ENCODE data around the gene TMTC1.
"Not testable (repeated sequence)": the region's sequence is repeated elsewhere in the genome, so short reads cannot be mapped to it uniquely, and the experiment has no call there.

Gene TMTC1

DNA sequence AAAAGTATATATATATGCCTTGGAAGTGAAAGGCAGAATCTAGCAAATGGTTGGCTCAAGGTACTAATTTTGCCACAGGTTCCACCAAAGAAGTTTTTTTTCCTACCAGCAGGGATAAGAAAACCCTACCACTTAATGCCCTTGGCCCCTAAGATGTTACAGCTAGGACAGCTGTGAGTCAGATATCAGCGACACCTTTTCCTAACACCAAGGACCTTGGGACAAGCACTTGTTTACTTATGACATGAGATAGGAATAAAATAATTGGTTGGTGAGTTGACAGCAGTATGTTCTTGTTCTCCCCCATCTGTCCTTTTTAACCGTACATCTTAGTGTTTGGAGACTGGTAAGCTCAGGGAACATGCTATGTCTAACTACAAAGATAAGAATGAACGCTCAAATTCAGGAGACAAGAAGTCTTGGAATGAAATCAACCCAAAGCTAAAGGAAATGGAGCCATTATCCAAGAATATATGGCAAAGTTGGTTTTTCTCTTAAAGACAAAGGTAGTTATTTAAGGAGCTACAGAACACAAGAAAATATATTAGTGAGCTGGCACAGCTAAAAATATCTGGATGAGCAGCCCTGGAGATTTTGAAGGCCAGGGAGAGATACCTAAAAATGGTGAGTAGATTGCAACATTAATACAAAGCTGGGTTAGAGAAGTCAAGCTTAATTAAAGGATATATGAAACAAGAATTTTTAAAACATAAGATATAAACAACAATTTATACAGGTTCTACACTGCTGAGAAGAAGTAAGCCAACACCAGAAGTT is 126.8 kb downstream of the TMTC1 start:
- no peak for DNase-seq

DNA sequence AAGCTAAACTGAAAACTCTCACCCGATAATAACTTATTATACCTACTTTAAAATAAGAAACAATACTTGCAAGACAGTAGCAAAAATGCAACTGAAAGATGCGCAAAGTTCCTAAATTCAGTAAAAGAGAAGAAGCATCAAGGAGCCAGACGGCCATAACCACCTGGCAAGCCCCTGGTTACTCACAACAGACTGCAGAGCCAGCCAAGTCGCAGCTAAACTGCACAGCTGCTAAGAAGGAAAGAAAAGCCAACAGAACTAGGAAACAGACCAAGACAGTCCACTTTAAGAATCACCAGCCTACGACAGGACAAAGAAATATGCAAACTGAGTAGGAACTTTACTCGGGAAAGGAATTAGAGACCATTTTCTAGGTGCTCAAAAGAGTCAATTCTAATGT is 127.9 kb downstream of the TMTC1 start:
- DNase-seq, result no peak

DNA sequence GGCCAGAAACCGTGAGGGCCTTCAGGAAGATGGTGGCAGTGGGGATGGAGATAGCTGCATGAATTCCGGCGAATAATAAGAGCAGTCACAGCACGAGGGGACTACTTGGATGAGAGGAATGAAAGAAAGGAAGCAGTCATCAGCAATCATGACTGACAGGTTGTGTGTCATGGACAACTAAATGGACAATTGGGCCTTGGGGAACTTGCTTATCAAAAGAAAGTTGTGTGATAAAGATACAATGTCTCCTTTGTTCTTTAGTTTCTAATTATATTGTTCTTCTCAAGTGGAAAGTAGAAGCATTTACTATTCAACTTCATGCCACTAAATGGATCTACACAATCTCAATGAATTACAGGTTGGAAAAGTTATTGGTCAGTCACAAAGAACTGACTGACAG is 130.5 kb downstream of the TMTC1 start:
- DNase-seq, result no peak

DNA sequence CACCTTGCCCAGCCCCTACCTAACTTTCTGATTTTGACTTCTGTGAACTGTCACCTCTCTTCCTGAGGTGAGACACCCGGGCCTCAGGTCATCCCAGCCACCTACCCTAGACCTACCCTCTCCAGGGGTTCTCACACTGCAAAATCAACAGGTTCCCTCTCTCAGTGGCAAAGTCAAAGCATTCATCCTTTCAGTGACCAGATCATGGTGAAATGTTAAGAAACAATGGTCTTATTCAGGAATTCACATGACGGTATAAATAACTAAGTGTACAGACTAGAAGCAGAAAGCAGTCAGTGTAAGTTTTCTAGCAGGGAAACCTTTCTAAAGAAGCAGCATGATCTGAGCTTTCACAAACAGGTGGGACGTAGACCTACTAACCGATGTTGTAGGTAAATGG is 133.4 kb downstream of the TMTC1 start:
- no peak for DNase-seq

DNA sequence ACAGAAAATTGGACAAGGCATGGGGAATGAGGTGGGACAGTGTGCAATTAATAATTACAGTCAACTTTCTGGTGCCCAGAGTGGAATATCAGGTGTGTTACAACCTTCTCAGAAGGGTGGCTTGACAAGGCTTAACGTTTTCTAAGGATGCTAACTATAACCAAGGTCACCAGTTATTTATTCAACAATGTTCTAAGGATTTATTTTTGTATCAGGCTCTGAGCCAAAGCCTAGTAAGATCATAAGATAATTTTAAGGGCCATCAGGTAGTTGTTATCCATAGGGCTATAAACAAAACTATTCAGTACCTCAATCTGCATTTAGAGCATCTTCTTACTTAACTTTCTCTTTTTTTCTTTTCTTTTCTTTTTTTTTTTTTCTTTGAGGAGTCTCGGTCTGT is 134.0 kb downstream of the TMTC1 start:
- DNase-seq, result no peak

DNA sequence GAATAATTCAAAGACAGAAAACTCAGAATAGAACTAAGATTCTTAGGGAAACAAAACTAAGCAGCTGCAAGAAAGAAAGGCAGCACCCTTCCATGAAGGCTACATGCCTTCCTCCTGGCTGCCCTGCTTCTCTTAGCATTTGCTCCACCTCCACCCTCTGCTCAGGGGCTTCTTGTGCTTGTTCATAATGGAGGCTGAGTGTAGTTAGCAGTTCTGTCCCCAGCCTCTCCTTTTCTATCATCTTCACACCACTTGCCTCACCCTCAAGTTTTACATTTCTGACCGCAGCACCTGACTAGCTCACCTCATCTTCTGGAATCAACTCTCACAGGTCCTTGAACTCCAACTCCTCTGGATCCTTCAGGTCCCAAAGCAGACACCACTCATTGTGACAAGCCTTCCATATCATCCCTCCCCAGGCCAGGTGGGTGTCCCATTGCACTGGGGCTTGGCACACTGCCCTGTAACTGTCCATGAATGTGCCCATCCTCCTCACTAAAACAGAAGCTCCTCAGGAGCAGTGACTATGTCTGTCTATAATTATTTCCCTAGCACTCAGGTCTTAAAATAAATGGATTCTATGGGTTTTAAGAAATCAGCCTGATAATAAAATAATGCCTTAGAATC is 139.1 kb downstream of the TMTC1 start:
- DNase-seq, result no peak

DNA sequence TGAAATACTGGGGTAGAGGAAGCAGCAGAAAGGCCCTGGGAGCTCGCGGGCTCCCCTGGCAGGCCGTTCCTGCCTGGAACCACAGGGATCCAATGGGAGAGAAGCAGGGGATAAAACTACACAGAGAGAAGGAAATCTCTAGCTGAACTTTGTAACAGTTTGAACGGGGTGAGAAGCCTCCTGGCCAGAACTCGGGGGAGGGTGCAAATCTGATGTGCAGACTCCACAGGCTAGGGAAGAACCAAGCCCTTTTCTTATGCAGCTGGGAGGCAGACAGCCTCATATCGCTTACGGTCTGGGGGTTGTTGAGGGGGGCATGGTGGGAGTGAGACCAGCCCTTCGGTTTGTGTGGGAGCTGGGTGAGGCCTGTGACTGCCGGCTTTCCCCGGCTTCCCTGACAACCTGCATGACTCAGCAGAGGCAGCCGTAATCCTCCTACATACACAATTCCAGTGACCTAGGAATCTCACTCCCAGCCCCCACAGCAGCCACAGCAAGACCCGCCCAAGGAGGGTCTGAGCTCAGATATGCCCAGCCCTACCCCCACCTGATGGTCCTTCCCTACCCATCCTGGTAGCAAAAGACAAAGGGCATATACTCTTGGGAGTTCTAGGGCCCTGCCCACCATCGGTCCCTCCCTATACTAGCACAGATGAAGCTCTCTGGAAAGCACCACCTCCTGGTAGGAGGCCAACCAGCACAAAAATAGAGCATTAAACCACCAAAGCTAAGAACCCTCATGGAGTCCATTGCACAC is 143.0 kb downstream of the TMTC1 start:
- DNase-seq, result peak; percentile 83

DNA sequence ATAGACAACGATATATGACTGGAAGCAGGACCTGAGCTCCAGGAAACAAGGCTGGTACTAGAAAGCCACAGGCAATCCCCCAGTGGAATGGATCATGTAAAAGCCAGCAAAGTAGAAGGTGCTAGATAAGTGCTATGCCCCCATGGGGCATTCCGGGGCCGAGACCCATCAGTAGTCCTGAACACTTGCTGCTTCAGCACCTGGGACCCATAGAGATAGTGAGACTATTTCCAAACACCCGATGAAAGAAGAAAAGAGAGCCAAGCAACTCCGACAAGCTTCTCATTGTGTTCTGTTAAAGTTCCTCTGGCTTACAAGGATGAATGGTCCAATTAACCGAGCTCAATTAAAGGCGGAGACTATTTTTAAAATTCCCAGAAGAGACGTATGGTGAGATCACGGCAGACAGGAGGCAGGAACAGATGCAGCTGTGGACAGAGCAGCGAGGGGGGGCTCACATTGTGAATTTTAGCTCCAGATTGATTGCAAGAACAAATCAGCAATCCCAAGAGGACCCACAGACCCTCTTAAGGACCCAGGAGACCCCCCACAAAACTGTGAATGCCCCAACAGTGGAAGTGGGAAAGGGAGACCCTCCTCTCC is 143.7 kb downstream of the TMTC1 start:
- no peak for DNase-seq

DNA sequence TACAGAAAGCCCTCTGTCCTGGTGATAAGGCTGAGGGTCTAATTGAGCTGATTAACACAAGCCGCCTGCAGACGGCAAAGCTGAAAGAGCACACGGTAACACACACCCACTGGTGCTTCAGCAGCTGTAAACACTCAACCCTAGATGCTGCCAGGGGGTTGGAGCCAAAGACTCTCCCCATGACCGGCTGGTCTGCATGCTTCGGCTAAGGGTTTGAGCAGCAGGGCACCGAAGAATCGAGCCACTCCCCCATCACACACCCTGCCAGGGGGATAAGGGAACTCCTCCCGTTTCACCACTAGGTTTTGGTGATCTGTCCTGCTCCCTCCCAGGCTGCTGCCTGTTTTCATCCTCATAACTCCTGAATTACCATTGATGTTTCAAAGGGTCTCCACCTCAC is 145.2 kb downstream of the TMTC1 start:
- DNase-seq, result no peak

DNA sequence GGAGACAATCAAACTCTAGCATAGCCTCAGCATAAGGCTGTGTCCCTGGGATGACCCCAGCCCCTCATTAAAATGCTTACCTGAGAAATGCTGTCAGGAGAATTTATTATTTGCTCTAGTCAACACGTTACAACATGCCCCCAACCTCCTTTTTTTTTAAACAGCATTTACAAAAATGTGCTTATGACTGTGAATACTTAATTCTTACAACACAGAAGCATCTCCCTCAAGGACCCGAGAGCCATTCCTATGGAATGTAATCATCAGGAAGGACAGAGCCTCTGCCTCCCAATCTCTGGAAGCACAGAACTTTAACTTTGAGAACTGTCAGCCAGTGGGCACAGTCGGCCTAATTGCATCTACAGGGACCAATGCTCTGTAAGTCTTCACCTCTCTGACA is 149.7 kb downstream of the TMTC1 start:
- DNase-seq, result peak; percentile 16

DNA sequence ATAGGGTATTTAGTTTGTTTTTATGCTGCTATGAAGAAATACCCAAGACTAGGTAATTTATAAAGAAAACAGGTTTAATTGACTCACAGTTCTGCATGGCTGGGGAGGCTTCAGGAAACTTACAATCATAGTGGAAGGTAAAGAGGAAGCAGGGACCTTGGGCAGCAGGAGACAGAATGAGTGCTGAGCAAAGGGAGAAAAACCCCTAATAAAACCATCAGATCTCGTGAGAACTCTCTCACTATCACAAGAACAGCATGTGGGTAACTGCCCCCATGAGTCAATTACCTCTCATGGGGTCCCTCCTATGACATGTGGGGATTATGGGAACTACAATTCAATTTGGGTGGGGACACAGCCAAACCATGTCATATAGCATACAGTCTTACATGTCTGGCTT is 153.6 kb downstream of the TMTC1 start:
- not testable (repeated sequence) for DNase-seq

DNA sequence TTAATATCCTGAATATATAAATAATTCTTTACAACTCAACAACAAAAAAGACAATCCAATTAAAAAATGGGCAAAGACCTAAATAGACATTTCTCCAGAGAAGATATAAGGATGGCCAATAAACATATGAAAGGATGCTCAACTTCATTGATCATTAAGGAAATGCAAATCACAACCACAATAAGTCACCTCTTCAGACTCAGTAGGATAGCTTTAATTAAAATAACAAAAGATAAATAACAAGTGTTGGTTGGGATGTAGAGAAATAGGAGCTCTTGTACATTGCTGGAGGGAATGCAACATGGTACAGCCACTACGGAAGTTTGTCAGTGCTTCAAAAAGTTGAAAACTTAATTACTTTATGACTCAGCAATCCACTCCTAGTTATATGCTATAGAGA is 156.5 kb downstream of the TMTC1 start:
- DNase-seq, result no peak

DNA sequence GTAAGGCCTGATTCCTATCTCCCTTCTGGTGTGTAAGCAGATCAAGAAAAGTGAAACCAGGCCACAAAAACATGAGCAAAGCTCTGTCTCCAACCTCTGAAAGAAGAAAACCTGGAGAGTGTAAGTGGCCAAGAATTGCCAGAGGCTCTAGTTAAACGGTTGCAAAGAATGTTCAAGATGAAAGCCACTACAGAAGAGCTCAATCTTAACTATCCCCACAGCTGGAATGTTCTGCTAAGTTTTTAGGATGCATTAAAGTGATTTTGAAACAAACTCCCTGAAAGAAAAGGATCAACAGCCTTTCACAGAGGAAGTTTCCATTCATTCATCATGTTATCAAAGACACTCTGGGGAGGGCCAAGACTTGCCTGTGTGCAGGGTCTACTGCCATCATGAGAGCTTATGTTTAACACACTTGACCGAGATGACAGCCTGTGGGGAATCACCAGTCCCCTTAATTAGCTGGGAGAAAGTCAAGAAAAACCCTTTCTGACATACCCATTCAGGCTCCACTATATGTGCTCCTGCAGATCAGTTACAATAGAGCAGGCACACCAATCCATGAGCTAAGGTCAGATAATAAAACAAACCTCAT is 158.3 kb downstream of the TMTC1 start:
- no peak for DNase-seq

DNA sequence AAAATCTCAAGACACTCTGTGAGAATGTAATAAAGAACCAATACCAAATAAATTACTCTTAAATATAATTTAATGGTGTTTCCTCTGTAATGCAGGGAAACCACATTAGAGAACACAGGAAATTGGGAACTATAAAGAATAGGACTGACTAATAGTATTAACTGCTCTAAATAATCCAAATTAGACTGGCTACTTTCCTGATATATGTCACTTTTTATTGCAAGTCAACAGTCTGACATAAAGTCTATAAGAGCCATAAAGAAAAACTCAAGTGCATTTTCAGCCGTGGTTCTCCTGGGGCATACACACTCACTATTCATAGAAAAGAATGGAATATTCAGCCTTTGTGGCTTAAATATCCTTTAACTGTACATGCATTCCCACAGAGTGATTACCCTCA is 161.5 kb downstream of the TMTC1 start:
- DNase-seq, result no peak

DNA sequence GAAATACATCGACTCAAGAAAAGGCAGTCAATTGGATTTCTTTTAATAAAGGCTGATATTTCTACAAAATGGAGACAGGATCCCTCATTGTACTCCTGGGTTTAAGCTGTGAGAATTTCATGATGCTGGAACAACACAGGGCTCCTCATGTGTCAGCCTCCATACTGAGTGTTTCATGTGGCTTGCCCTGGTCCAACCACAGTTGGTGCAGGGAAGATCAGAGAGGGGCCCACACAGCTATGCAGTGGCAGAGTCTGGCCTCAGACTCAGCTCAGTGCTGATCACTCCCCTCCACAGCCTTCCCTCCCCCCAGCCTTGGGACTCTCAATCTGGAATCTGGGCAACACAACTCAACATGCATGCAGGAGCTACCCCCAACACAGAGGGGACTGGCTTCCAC is 163.7 kb downstream of the TMTC1 start:
- no peak for DNase-seq

DNA sequence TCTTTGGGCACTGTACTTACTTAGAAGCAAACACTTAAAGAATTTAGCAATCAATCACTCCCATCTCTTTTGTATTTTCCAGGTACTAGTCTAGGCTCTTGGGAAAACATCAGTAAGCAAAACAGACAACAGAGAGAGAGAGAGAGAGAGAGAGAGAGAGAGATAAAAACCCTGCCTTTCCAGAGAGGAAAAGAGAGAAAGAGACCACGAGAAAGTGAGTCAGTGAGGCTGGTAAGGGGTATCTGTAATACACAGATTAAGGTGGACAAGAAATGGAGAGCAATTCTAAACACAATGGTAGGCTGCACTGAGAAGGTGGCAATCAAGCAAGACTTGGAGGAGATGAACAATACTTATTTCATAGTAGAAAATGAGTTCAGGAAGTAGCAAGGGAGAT is 166.3 kb downstream of the TMTC1 start:
- DNase-seq, result peak; percentile 20

DNA sequence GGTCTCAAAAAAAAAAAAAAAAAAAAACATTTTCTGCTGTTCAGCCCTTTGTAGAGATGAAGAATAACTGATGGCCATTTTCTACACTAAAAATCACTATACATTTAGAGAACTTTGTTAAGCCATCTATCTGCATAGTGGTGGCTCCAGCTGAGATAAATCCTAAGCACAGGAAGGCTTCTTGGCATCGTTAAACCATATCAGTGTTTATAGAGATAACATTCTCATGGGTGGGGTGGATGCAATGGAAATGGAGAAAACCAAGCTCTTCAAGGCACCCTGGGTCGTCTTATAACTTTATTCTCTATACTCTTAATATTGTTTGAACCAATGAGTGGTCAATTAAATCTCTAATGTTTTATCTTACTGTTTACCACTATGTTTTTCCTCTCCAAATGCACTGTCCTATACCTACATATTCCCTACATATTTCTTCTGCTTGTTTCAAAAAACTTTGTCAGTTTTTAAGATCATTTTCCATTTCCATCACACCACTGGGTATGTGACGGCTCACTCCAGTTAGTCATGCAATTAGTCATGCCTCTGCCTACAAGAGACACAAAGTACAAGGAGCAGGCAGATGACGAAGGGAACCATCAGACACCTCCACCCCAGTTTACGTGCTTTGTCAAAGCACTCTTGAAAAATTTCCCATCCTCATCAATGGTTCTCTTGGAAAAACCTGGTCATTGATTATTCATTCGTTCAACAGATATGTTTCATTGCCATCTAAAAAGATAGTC is 166.9 kb downstream of the TMTC1 start:
- peak; percentile 83 for DNase-seq

DNA sequence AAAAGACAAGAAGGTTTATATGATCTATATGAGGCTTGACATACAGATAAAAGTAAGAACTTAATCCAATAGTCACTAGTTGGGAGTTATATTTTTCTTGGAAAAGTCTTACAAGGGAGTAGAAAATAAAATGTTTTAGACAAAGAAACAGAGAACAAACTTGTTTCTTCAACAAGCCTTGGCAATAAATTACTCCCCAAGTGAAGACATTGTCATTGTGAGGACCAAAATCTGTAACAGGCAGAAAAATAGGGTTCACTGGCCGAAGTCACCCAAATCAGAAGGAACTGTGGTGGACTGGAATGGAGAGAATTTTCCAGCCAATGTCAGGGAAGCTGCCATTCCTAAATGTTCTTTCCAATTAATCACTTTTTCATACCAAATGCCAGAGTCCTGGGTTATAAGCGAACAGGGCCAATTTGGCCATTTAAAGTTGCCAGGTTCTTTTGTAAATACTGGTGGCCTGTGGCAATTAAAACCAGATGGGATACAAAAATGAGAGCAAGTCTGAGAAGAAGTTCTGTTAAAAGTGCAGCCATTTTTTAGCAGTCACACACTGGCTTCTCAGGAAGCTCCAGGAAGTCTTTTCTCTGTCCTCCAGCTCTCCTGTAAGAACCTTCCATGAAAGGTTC is 168.9 kb downstream of the TMTC1 start:
- DNase-seq, result no peak

DNA sequence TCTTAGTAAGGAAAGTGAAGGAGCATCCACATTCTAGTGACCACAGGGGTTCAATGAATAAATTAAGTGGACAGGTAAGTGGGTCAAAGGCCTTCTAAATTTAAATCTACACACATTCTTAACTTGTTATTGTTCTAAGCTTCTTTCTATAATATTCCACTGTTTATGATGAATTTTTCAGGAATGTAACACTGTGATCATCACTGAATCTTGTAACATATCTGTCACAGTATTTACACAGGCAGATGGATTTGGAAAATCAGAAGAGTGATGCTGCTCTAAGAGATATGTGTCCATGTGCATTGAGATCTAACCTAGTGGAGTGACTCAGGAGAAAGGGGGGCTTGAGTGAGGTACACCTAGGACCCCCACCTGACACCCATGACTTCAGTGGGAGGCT is 170.8 kb downstream of the TMTC1 start:
- no peak for DNase-seq

DNA sequence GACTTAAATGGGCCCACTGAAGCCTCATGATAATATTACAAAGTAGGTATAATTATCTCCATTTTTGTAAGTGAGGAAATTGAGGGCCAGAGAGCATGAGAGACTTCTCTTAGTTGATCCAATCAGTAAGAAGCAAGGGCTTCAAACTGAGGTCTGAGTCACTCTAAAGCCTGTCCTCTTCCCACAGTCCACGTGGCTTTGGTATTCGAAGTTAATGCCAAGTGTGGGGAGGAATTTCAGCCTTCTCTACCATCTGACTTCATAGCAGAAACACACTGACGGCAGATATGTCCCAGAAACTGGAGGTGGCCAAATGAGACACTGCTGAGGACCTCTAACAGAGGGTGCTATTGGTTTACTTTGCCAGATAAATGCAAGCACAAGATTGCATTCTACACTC is 171.8 kb downstream of the TMTC1 start:
- peak; percentile 50 for DNase-seq

DNA sequence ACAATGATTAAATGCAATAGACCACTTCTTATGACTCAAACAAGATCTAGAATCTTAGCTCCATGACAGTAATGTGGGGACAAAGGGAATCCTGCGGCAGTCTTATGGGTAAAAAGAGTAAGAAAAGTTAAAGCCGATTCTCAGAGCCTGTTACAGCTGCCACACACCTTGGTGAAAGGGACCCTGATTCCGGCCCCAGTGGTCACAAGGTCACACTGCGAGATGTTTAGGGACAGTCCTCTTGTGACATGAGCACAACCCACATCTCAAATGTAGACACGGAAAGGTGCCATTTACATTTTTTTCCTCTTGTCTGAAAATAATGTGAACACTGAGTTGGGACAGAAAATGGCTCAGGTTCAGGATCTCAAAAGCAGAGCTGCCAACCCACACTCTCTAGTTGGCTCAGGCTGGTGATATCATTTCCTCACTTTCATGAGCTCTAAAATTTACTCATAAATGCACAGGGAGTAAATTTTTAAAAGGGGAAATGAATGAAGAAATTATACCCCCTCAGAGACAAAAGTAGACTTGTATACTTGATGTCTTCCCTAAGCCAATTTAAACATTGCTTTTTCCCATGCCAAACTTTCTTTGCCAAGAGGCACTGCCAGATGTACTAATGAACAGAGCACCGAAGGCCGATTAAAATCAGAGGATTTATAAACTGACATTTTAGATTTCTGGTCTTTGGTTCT is 173.1 kb downstream of the TMTC1 start:
- peak; percentile 11 for DNase-seq

All from NCI-H226 (cell line).